ENCODE results near the gene ATP2A1. TPM values are rescaled to one million over a fixed set of nuclear protein-coding genes. Genes with fewer than 3 reads are reported as not detected.

ATP2A1 gene
- total and polyA plus RNA-seq, 2 experiments from 2014 or later: 0.09 to 0.11 TPM

GRCh38 chr16:28891964-28892890 lies 13.9 kb downstream of the ATP2A1 start:
- in situ Hi-C loops (cut with MboI): loop anchor here (5.0 kb wide), 1 partner anchor 50 kb away; no protein-coding TSS in a partner anchor

GRCh38 chr16:28893291-28893690 lies 15.0 kb downstream of the ATP2A1 start:
- DNase-seq: no peak
- Histone ChIP-seq H4K20me1 (ENCODE audit: insufficient read depth) (no peaks in the 10 kb centered on the region), H3K4me3 (no peak overlapping the region), H3K4me2 (ENCODE audit: unreplicated experiment) (no peak overlapping the region), H3K36me3 (ENCODE audit: low read depth) (no peaks in the 10 kb centered on the region), H3K27ac (no peak overlapping the region), H3K4me1 (ENCODE audit: insufficient read depth) (no peaks in the 10 kb centered on the region), H3F3A (ENCODE audit: insufficient read depth) (no peaks in the 10 kb centered on the region), H3K9ac (no peak overlapping the region), H3K27me3 (replicated peaks; ENCODE audit: insufficient read depth) (no peaks in the 10 kb centered on the region), H3K79me2 (ENCODE audit: insufficient read depth) (no peaks in the 10 kb centered on the region), H2AFZ (no peak overlapping the region), H3K9me2 (ENCODE audit: insufficient read depth) (no peaks in the 10 kb centered on the region), H3K9me3 (ENCODE audit: low read depth) (no peaks in the 10 kb centered on the region)
- 88 to 100% methylated on average over 4 of the region's 4 CpGs for WGBS, 2 experiments (ENCODE audit: low coverage in 1 of 2, low lambda C conversion rate in 2 of 2, missing lambda C conversion rate in 2 of 2)
- TF ChIP-seq EZH2 (IDR thresholded peaks at IDR 0.05; ENCODE audit: insufficient read depth, poor library complexity, severe bottlenecking) (no peak), EZH2phosphoT487 (IDR thresholded peaks at IDR 0.05; ENCODE audit: insufficient read depth, low read depth) (no peak)
- in situ Hi-C loops (cut with MboI): loop anchor here (5.0 kb wide), 1 partner anchor 49 kb away; no protein-coding TSS in a partner anchor

More at GRCh38 chr16:28891964-28892890, 13.9 kb downstream of the ATP2A1 start:
- H3K9me3 ChIP-seq (ENCODE audit: low read depth): no peaks in the 10 kb centered on the region
- H3K79me2 ChIP-seq (ENCODE audit: insufficient read depth): no peaks in the 10 kb centered on the region
- no peak for DNase-seq
- H3K36me3 ChIP-seq (ENCODE audit: low read depth): no peaks in the 10 kb centered on the region
- H3K4me1 ChIP-seq (ENCODE audit: insufficient read depth): no peaks in the 10 kb centered on the region
- H3K4me3 ChIP-seq: no peak overlapping the region
- no peak overlapping the region for H3K4me2 ChIP-seq (ENCODE audit: unreplicated experiment)
- H3K27ac ChIP-seq: no peak overlapping the region
- no peaks in the 10 kb centered on the region for H3F3A ChIP-seq (ENCODE audit: insufficient read depth)
- H3K9me2 ChIP-seq (ENCODE audit: insufficient read depth): no peaks in the 10 kb centered on the region
- no peaks in the 10 kb centered on the region for H3K27me3 ChIP-seq (replicated peaks; ENCODE audit: insufficient read depth)
- H3K9ac ChIP-seq: no peak overlapping the region
- H2AFZ ChIP-seq: no peak overlapping the region
- no peak for TF ChIP-seq EZH2 (IDR thresholded peaks at IDR 0.05; ENCODE audit: insufficient read depth, poor library complexity, severe bottlenecking)
- no peaks in the 10 kb centered on the region for H4K20me1 ChIP-seq (ENCODE audit: insufficient read depth)
- 74 to 76% methylated on average over 14 of the region's 14 CpGs for WGBS, 2 experiments (ENCODE audit: low coverage in 1 of 2, low lambda C conversion rate in 2 of 2, missing lambda C conversion rate in 2 of 2)

- no peak overlapping the region for H2AFZ ChIP-seq
- no peaks in the 10 kb centered on the region for H3K79me2 ChIP-seq (ENCODE audit: insufficient read depth)
- H3K9me2 ChIP-seq (ENCODE audit: insufficient read depth): no peaks in the 10 kb centered on the region
- H3K9me3 ChIP-seq (ENCODE audit: low read depth): no peaks in the 10 kb centered on the region
- H3K4me1 ChIP-seq (ENCODE audit: insufficient read depth): no peaks in the 10 kb centered on the region
- no peak overlapping the region for H3K27ac ChIP-seq
- H3F3A ChIP-seq (ENCODE audit: insufficient read depth): no peaks in the 10 kb centered on the region
- no peak overlapping the region for H3K4me2 ChIP-seq (ENCODE audit: unreplicated experiment)
- H3K27me3 ChIP-seq (replicated peaks; ENCODE audit: insufficient read depth): no peaks in the 10 kb centered on the region
- DNase-seq: no peak
- H3K36me3 ChIP-seq (ENCODE audit: low read depth): no peaks in the 10 kb centered on the region
- in situ Hi-C loops (cut with MboI): no loop called here
- WGBS, 2 experiments (ENCODE audit: low coverage in 1 of 2, low lambda C conversion rate in 2 of 2, missing lambda C conversion rate in 2 of 2): 83 to 85% methylated on average over 4 of the region's 4 CpGs
- no peak overlapping the region for H3K9ac ChIP-seq
- no peak overlapping the region for H3K4me3 ChIP-seq
- H4K20me1 ChIP-seq (ENCODE audit: insufficient read depth): no peaks in the 10 kb centered on the region
- TF ChIP-seq EZH2 (IDR thresholded peaks at IDR 0.05; ENCODE audit: insufficient read depth, poor library complexity, severe bottlenecking) (no peak), EZH2phosphoT487 (IDR thresholded peaks at IDR 0.05; ENCODE audit: insufficient read depth, low read depth) (no peak)
Observed at GRCh38 chr16:28895609-28896008, 17.3 kb downstream of the ATP2A1 start.

GRCh38 chr16:28897826-28898225 lies 19.5 kb downstream of the ATP2A1 start:
- Histone ChIP-seq H3K79me2 (ENCODE audit: insufficient read depth) (no peaks in the 10 kb centered on the region), H3K9me3 (ENCODE audit: low read depth) (no peaks in the 10 kb centered on the region), H4K20me1 (ENCODE audit: insufficient read depth) (no peaks in the 10 kb centered on the region), H3K4me3 (no peak overlapping the region), H3K27ac (no peak overlapping the region), H3K4me2 (ENCODE audit: unreplicated experiment) (no peak overlapping the region), H3K9ac (no peak overlapping the region), H3K27me3 (replicated peaks; ENCODE audit: insufficient read depth) (no peaks in the 10 kb centered on the region), H3K9me2 (ENCODE audit: insufficient read depth) (no peaks in the 10 kb centered on the region), H3K4me1 (ENCODE audit: insufficient read depth) (no peaks in the 10 kb centered on the region), H3F3A (ENCODE audit: insufficient read depth) (no peaks in the 10 kb centered on the region), H3K36me3 (ENCODE audit: low read depth) (no peaks in the 10 kb centered on the region), H2AFZ (no peak overlapping the region)
- 82 to 85% methylated on average over 4 of the region's 4 CpGs for WGBS, 2 experiments (ENCODE audit: low coverage in 1 of 2, low lambda C conversion rate in 2 of 2, missing lambda C conversion rate in 2 of 2)
- in situ Hi-C loops (cut with MboI): no loop called here
- no peak for TF ChIP-seq EZH2 (IDR thresholded peaks at IDR 0.05; ENCODE audit: insufficient read depth, poor library complexity, severe bottlenecking)
- no peak for TF ChIP-seq EZH2phosphoT487 (IDR thresholded peaks at IDR 0.05; ENCODE audit: insufficient read depth, low read depth)
- DNase-seq: no peak

All from GM23248 (cell line).